Adipose tissue (tissue), 3 donors: ENCODE measurements around the gene PCDHGA8. TPM values are rescaled to one million over a fixed set of nuclear protein-coding genes. Genes with fewer than 3 reads are reported as not detected.
"Not testable (repeated sequence)": the region's sequence is repeated elsewhere in the genome, so short reads cannot be mapped to it uniquely, and the experiment has no call there.

Experiments used
- H3K27ac ChIP-seq: one replicate; pipeline ENCODE4 v1.5.1; 2013; ENCODE audit warnings: low read depth, low read length
- WGBS, 3 donors: extraction: QIAGEN DNeasy Blood & Tissue Kit; methylation state at CpG; one replicate each; pipeline ENCODE4 v1.1.7; 2013; 5-methylcytosine and 5-hydroxymethylcytosine counted together
- polyA plus RNA-seq, 3 donors: library from polyadenylated mRNA; stranded (reverse); fragments of 200-250 nt; gene quantifications; one replicate each; pipeline ENCODE4 v1.2.3, GENCODE V29; 2013
- donor health status: healthy with polysubstance abuse.
- donor health status: Bipolar disorder and iron deficiency.
- donor health status: healthy.

PCDHGA8 gene
- polyA plus RNA-seq: under 1 TPM; 0.07 to 0.45 (median 0.10) TPM

DNA sequence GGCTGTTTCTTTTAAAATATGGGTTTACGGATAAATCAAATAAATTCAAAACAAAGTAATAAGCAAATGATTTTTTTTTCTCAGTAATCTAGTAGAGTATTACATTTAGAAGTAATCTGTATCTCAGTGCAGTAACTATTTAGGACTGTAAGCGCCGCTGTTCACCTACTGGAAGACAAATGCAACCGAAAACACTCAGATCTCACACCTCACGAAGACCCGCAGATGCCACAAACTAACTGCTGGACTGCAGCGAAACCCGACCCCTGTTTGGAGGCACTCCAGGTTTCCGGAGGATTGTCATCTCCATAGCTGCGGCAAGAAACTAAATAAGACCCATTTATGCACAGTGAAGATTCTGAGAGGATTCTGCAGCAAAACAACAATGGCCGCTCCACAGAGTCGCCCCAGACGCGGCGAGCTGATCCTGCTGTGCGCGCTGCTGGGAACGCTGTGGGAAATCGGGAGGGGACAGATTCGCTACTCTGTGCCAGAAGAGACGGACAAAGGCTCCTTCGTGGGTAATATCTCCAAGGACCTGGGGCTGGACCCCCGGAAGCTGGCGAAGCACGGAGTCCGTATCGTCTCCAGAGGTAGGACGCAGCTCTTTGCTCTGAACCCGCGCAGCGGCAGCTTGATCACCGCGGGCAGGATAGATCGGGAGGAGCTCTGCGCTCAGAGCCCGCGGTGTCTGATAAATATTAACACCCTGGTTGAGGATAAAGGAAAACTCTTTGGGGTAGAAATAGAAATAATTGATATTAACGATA is at the start of gene PCDHGA8:
Gene PCDHGA8 (plus strand): TSS at position 205 of the 770 bp plus-strand sequence. CDS start 181 bp downstream, at position 386.
- no peak within 1 kb of the TSS for H3K27ac ChIP-seq
- 22 to 29% (median 28%) methylated on average over 38 of the region's 38 CpGs for WGBS, 3 donors

DNA sequence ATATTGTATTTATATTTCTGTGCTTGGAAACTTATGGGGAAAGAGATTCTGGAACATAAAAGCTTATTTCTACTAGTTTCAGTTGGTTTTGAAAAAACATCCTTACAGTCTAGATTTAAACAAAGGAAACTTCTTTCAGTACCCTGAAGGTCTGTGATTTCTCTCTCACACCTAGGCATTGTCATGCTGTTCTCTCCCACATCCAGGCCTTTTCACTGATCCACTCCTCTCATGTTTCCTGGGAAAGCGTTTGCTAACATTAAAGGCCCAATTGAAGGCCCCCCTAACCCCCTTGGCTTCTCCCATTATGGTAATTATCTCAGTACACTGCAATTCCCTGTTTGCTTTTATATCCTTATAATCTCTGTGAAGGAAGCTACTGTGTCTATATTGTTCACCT is 49.7 kb upstream of the PCDHGA8 start:
- 12 to 31% (median 14%) methylated on average over 1 of the region's 1 CpG for WGBS, 3 donors
- H3K27ac ChIP-seq: no peak overlapping the region

DNA sequence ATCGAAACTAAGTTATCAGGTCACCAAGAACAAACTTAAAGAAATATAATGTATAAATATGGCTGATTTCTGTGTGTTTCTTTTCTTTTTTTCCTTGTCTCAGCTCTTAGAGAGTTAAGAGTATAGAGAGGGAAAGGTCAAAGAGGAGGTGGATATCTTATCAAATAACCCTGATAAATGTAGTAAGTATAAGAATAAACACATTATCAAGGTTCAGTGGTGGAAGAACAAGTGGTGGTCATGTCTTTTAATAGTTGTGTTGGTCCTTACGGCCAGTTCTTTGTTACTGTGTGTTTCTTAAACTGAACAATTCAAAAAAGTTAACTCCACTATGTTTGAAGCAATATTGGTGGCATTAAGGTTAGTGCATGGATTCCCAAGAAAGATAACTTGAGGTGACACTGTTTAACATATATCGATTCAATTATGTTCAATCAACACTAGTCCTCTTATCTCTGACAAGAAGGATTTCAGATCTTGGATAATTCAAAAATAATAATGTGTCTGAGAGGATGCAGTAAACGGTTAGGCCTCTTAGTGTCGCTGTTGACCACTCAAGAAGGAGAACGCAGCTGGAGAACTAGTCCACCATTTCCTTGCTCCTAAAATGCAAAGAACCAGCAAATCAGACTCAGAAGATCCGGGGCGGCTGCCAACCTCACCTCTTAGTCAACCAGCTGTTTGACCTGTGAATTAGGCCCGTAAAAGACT is 49.0 kb upstream of the PCDHGA8 start, which contains the start of gene PCDHGA3:
Gene PCDHGA3 (plus strand): TSS at position 588 of the 711 bp plus-strand sequence. CDS start 205 bp downstream, outside the sequence.
- 22 to 25% (median 23%) methylated on average over 9 of the region's 9 CpGs for WGBS, 3 donors
- no peak within 1 kb of the TSS for H3K27ac ChIP-seq

DNA sequence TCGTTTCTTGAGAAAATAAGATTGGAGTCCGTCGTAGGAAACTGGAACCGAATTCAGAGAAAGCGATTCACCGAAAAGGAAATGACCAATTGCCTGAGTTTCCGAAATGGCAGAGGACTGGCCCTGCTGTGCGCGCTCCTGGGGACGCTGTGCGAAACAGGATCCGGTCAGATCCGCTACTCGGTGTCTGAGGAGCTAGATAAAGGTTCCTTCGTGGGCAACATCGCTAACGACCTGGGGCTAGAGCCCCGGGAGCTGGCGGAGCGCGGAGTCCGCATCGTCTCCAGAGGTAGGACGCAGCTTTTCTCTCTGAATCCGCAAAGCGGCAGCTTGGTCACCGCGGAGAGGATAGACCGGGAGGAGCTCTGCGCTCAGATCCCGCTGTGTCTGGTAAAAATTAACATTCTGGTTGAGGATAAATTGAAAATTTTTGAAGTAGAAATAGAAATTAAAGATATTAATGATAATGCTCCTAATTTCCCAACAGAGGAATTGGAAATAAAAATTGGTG is 48.4 kb upstream of the PCDHGA8 start:
- 21 to 24% (median 22%) methylated on average over 31 of the region's 31 CpGs for WGBS, 3 donors
- no peak overlapping the region for H3K27ac ChIP-seq

DNA sequence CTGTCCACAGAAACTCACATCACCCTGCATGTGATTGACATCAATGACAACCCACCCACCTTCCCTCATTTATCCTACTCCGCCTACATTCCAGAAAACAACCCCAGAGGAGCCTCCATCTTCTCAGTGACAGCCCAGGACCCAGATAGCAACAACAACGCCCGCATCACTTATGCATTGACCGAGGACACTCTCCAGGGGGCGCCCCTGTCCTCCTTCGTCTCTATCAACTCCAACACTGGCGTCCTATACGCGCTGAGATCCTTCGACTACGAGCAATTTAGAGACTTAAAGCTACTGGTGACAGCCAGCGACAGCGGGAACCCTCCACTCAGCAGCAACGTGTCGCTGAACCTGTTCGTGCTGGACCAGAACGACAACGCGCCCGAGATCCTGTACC is 47.1 kb upstream of the PCDHGA8 start:
- no peak overlapping the region for H3K27ac ChIP-seq
- 29 to 38% (median 32%) methylated on average over 20 of the region's 20 CpGs for WGBS, 3 donors

DNA sequence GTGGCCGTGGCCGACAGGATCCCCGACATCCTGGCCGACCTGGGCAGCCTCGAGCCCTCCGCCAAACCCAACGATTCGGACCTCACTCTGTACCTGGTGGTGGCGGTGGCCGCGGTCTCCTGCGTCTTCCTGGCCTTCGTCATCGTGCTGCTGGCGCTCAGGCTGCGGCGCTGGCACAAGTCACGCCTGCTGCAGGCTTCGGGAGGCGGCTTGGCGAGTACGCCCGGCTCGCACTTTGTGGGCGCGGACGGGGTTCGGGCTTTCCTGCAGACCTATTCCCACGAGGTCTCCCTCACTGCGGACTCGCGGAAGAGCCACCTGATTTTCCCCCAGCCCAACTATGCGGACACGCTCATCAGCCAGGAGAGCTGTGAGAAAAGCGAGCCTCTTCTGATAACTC is 46.4 kb upstream of the PCDHGA8 start:
- WGBS, 3 donors: 37 to 42% (median 39%) methylated on average over 20 to 24 of the region's 35 CpGs

DNA sequence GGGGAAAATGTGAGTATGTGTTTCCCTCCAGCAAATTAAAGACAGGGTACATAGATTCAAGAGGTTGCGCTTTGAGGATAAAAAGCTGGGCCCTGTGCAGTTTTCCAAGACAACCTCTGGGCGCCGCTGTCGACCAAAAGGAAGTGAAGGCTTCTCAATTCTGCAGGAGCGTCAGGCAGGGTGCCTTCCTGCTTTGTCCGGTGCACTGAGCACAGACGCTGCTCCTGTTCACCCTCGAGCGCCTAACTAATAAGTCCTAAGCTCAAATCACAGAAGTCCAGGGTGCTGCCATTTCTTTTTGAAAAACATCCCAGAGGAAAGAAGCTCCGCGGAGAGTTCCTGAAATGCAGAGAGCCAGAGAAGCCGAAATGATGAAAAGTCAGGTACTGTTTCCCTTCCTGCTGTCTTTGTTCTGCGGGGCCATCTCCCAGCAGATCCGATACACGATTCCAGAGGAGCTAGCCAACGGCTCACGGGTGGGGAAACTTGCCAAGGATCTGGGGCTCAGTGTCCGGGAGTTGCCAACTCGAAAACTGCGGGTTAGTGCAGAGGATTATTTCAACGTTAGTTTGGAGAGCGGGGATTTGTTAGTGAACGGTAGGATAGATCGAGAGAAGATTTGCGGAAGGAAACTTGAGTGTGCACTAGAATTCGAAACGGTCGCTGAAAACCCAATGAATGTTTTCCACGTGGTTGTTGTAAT is 42.4 kb upstream of the PCDHGA8 start, which contains the start of gene PCDHGB1:
Gene PCDHGB1 (plus strand): TSS at position 183 of the 703 bp plus-strand sequence. CDS start 162 bp downstream, at position 345.
- WGBS, 3 donors: 19 to 25% (median 23%) methylated on average over 29 of the region's 29 CpGs

More for the DNA sequence above, 46.4 kb upstream of the PCDHGA8 start:
- not testable (repeated sequence) for H3K27ac ChIP-seq

DNA sequence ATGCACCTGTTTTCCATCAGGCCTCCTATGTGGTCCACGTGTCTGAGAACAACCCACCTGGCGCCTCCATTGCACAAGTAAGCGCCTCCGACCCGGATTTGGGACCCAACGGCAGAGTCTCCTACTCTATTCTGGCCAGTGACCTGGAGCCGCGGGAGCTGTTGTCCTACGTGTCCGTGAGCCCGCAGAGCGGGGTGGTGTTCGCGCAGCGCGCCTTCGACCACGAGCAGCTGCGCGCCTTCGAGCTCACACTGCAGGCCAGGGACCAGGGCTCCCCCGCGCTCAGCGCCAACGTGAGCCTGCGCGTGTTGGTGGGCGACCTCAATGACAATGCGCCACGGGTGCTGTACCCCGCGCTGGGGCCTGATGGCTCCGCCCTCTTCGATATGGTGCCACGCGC is 40.8 kb upstream of the PCDHGA8 start:
- no peak overlapping the region for H3K27ac ChIP-seq
- WGBS, 3 donors: 32 to 35% (median 34%) methylated on average over 31 to 32 of the region's 36 CpGs

More for the DNA sequence above, 42.4 kb upstream of the PCDHGA8 start, which contains the start of gene PCDHGB1:
- H3K27ac ChIP-seq: no peak within 1 kb of the TSS

DNA sequence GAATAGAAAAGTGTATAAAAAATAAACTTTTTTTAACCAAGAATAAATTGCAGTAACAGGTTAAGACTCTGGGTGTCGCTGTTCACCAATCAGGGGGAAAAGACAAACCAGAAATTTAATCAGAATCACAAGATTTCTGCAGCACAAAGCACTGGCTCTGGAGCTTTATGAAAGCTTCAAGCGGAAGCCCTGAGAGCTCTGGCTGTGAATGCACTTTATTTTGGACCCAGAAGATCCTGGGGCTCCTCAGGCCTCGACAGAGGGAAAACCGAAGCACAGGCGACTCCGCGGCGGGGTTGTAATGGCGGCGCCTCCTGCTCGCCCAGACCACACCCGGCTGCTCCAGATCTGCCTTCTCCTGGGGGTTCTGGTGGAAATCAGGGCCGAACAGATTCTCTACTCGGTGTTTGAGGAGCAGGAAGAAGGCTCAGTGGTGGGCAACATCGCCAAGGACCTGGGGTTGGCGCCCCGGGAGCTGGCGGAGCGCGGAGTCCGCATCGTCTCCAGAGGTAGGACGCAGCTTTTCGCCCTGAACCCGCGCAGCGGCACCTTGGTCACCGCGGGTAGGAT is 37.4 kb upstream of the PCDHGA8 start, which contains the start of gene PCDHGA4:
Gene PCDHGA4 (plus strand): TSS at position 122 of the 570 bp plus-strand sequence. CDS start 87 bp downstream, at position 209.
- no peak within 1 kb of the TSS for H3K27ac ChIP-seq
- WGBS, 3 donors: 14 to 15% (median 15%) methylated on average over 29 of the region's 29 CpGs

DNA sequence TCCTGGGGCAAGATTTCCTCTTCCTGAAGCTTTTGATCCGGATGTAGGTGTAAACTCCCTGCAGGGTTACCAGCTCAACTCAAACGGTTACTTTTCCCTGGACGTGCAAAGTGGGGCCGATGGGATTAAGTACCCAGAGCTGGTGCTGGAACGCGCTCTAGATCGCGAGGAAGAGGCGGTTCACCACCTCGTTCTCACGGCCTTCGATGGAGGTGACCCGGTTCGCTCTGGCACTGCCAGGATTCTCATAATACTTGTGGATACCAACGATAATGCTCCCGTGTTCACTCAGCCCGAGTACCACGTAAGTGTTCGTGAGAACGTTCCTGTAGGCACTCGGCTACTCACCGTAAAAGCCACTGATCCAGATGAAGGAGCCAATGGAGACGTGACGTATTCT is 36.8 kb upstream of the PCDHGA8 start:
- no peak overlapping the region for H3K27ac ChIP-seq
- 47 to 50% (median 48%) methylated on average over 24 of the region's 24 CpGs for whole genome bisulfite sequencing, 3 donors

DNA sequence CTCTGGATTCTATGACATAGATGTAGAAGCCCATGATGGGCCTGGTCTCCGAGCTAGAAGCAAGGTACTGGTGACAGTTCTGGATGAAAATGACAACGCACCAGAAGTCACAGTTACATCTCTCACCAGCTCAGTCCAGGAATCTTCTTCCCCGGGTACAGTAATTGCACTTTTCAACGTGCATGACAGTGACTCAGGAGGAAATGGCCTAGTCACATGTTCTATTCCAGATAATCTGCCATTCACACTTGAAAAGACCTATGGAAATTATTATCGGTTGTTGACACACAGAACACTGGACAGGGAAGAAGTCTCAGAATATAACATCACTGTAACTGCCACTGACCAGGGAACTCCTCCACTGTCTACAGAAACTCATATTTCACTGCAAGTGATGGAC is 36.3 kb upstream of the PCDHGA8 start:
- no peak overlapping the region for H3K27ac ChIP-seq
- WGBS, 3 donors: 68 to 72% (median 69%) methylated on average over 5 of the region's 5 CpGs

DNA sequence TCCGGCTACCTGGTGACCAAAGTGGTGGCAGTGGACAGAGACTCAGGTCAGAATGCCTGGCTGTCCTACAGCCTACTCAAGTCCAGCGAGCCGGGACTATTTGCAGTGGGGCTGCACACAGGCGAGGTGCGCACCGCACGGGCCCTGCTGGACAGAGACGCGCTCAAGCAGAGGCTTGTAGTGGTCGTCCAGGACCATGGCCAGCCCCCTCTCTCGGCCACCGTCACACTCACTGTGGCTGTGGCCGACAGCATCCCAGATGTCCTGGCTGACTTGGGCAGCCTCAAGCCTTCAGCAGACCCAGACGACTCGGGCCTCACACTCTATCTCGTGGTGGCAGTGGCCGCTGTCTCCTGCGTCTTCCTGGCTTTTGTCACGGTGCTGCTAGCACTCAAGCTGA is 35.5 kb upstream of the PCDHGA8 start:
- H3K27ac ChIP-seq: no peak overlapping the region
- 40 to 48% (median 43%) methylated on average over 19 of the region's 19 CpGs for WGBS, 3 donors

DNA sequence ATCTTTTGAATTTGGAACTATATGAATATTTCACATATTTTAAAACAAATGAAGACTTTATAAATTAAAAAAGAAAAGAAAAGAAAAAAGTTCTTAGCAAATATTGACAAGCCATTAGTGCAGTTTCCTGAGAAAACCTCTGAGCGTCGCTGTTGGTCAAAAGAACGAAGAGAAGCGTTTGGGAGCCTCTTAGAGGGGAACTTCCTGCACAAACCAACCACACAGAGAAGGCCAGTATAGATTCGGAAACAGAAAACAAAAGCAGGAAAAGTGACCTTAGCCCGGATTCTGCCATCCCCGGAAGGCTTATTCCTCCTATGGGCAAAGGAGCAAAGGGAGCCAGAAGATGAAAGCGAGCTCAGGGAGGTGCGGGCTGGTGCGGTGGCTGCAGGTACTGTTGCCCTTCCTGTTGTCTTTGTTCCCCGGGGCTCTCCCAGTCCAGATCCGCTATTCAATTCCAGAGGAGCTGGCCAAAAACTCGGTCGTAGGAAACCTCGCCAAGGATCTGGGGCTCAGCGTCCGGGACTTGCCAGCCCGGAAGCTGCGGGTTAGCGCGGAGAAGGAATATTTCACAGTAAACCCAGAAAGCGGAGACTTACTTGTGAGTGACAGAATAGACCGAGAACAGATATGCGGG is 32.5 kb upstream of the PCDHGA8 start, which contains the start of gene PCDHGB2:
Gene PCDHGB2 (plus strand): TSS at position 205 of the 637 bp plus-strand sequence. CDS start 142 bp downstream, at position 347.
- no peak within 1 kb of the TSS for H3K27ac ChIP-seq
- 13 to 19% (median 17%) methylated on average over 24 of the region's 24 CpGs for WGBS, 3 donors

DNA sequence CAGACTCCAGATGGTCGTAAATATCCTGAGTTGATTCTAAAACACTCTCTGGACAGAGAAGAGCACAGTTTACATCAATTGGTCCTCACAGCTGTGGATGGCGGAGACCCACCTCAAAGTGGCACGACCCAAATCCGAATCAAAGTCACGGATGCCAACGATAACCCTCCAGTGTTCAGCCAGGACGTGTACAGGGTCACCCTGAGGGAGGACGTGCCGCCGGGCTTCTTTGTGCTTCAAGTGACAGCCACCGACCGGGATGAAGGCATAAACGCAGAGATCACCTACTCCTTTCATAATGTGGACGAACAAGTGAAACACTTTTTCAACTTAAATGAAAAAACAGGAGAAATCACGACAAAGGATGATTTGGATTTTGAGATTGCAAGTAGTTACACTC is 31.7 kb upstream of the PCDHGA8 start:
- no peak overlapping the region for H3K27ac ChIP-seq
- WGBS, 3 donors: 29 to 39% (median 33%) methylated on average over 15 of the region's 15 CpGs

DNA sequence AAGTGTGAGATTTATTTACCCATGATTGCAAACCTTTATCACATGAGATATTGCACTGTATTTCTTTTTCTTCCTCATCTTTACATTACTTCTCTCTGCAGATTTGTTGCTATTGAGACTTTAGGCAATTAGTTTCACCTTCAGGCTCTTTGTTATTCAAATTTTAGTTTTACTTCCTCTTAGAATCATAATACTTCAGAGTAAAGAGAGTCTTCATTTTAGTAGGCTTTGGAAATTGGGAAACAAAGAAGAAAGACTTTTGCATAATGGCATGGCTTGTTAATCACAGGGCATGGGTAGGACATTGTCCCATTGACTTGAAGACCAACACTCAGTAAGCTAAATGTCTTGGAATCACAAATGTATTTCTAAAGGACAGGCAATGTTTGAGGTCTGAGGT is 29.7 kb upstream of the PCDHGA8 start:
- no peak overlapping the region for H3K27ac ChIP-seq

DNA sequence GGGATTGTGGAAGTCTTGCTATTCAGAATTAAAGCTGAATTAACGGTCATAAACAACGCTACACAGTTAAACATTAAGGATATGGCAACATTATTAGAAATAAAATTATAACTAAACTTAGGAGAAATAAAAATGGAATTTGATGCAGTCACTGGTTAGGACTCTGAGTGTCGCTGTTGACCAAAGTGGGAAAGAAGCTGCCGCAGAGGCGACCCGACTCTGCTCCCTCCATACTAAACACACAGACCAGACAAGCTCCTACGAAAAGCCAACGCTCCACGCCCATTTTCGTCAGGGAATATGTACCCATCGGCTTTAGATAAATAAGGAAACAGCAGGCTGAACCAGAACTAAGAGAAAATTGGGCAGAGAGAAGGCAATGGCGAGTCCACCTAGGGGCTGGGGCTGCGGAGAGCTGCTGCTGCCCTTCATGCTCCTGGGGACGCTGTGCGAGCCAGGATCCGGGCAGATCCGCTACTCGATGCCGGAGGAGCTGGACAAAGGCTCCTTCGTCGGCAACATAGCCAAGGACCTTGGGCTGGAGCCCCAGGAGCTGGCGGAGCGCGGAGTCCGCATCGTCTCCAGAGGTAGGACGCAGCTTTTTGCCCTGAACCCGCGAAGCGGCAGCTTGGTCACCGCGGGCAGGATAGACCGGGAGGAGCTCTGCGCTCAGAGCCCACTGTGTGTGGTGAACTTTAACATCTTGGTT is 28.3 kb upstream of the PCDHGA8 start, which contains the start of gene PCDHGA5:
Gene PCDHGA5 (plus strand): TSS at position 211 of the 709 bp plus-strand sequence. CDS start 169 bp downstream, at position 380.
- no peak within 1 kb of the TSS for H3K27ac ChIP-seq
- 12 to 19% (median 16%) methylated on average over 34 of the region's 34 CpGs for WGBS, 3 donors
